ACC112 (cell line): Measurements from ENCODE around the gene VCAN.

Experiments used
- H2AFZ ChIP-seq: fragments of 200-600 bp; sonication (generic); one replicate; pipeline ENCODE4 v1.6.0; 2017; ENCODE audit warnings: antibody characterized with exemption, low read length; ENCODE audit not compliant: unreplicated experiment
- H3K27ac ChIP-seq: fragments of 200-600 bp; sonication (generic); 2 replicates; pipeline ENCODE4 v1.5.1; 2014; ENCODE audit warnings: low read depth, mild to moderate bottlenecking, antibody characterized with exemption, low read length, moderate library complexity
- H3K27me3 ChIP-seq: fragments of 200-600 bp; sonication (generic); 2 replicates; pipeline ENCODE4 v1.6.1; 2014; ENCODE audit warnings: mild to moderate bottlenecking, antibody characterized with exemption, low read length, moderate library complexity, mixed read lengths; ENCODE audit not compliant: insufficient read depth
- H3K36me3 ChIP-seq: fragments of 200-600 bp; sonication (generic); 2 replicates; pipeline ENCODE4 v1.6.1; 2016; ENCODE audit warnings: mild to moderate bottlenecking, antibody characterized with exemption, low read length, moderate library complexity, mixed read lengths; ENCODE audit not compliant: insufficient read depth
- H3K4me1 ChIP-seq: fragments of 200-600 bp; sonication (generic); one replicate; pipeline ENCODE4 v1.6.1; 2016; ENCODE audit warnings: low read length, mixed read lengths; ENCODE audit not compliant: insufficient read depth, unreplicated experiment, control insufficient read depth
- H3K4me3 ChIP-seq: fragments of 200-600 bp; sonication (generic); 2 replicates; pipeline ENCODE4 v1.5.1; 2014; ENCODE audit warnings: mild to moderate bottlenecking, low read depth, low read length
- H3K79me2 ChIP-seq: fragments of 200-600 bp; sonication (generic); one replicate; pipeline ENCODE4 v1.6.0; 2016; ENCODE audit warnings: low read length; ENCODE audit not compliant: control insufficient read depth, unreplicated experiment, insufficient read depth

VCAN gene

GRCh38 chr5:83547889-83548288 lies 76.3 kb downstream of the VCAN start:
- Histone ChIP-seq H3K4me3 (no peak overlapping the region), H3K27ac (no peak overlapping the region), H3K27me3 (no peaks in the 10 kb centered on the region), H3K36me3 (0 out of 2 replicates have a peak, but pooled peaks cover 7% of the 10 kb centered on the region), H3K4me1 (peaks cover 30% of the 10 kb centered on the region), H3K79me2 (no peaks in the 10 kb centered on the region), H2AFZ (no peak overlapping the region)

GRCh38 chr5:83548581-83548980 lies 77.0 kb downstream of the VCAN start:
- peaks cover 37% of the 10 kb centered on the region for H3K4me1 ChIP-seq
- no peak overlapping the region for H3K27ac ChIP-seq
- no peaks in the 10 kb centered on the region for H3K27me3 ChIP-seq
- 0 out of 2 replicates have a peak, but pooled peaks cover 7% of the 10 kb centered on the region for H3K36me3 ChIP-seq
- H2AFZ ChIP-seq = peak overlapping the region; percentile 66
- H3K79me2 ChIP-seq = no peaks in the 10 kb centered on the region
- H3K4me3 ChIP-seq = peak overlapping the region; percentile 53

GRCh38 chr5:83549076-83549475 lies 77.5 kb downstream of the VCAN start:
- Histone ChIP-seq H3K4me1 (peaks cover 42% of the 10 kb centered on the region), H3K79me2 (no peaks in the 10 kb centered on the region)

GRCh38 chr5:83549674-83550073 lies 78.1 kb downstream of the VCAN start:
- Histone ChIP-seq H3K36me3 (0 out of 2 replicates have a peak, but pooled peaks cover 7% of the 10 kb centered on the region), H2AFZ (no peak overlapping the region)

More at GRCh38 chr5:83549076-83549475, 77.5 kb downstream of the VCAN start:
- H3K27me3 ChIP-seq = no peaks in the 10 kb centered on the region
- peak overlapping the region; percentile 66 for H2AFZ ChIP-seq
- 0 out of 2 replicates have a peak, but pooled peaks cover 7% of the 10 kb centered on the region for H3K36me3 ChIP-seq
- H3K4me3 ChIP-seq = peak overlapping the region; percentile 53
- no peak overlapping the region; the same call in 1 of the 2 replicates for H3K27ac ChIP-seq

GRCh38 chr5:83551821-83552220 lies 80.3 kb downstream of the VCAN start:
- Histone ChIP-seq H3K27ac (peak overlapping the region; percentile 83), H3K36me3 (0 out of 2 replicates have a peak, but pooled peaks cover 7% of the 10 kb centered on the region), H3K79me2 (no peaks in the 10 kb centered on the region), H3K27me3 (no peaks in the 10 kb centered on the region), H3K4me1 (peaks cover 55% of the 10 kb centered on the region), H3K4me3 (no peak overlapping the region), H2AFZ (peak overlapping the region; percentile 43)

More at GRCh38 chr5:83549674-83550073, 78.1 kb downstream of the VCAN start:
- peak overlapping the region; percentile 53; the same call in 1 of the 2 replicates for H3K4me3 ChIP-seq
- H3K4me1 ChIP-seq = peaks cover 48% of the 10 kb centered on the region
- no peaks in the 10 kb centered on the region for H3K27me3 ChIP-seq
- H3K79me2 ChIP-seq = no peaks in the 10 kb centered on the region
- H3K27ac ChIP-seq = no peak overlapping the region

GRCh38 chr5:83552275-83552674 lies 80.7 kb downstream of the VCAN start:
- Histone ChIP-seq H3K27ac (peak overlapping the region; percentile 83), H3K36me3 (0 out of 2 replicates have a peak, but pooled peaks cover 3% of the 10 kb centered on the region), H3K27me3 (no peaks in the 10 kb centered on the region), H3K4me3 (no peak overlapping the region), H2AFZ (no peak overlapping the region), H3K79me2 (no peaks in the 10 kb centered on the region), H3K4me1 (peaks cover 55% of the 10 kb centered on the region)

- Histone ChIP-seq H2AFZ (peak overlapping the region; percentile 85), H3K27ac (peak overlapping the region; percentile 83), H3K4me1 (peaks cover 55% of the 10 kb centered on the region), H3K27me3 (no peaks in the 10 kb centered on the region), H3K4me3 (peak overlapping the region; percentile 2; the same call in 1 of the 2 replicates), H3K79me2 (no peaks in the 10 kb centered on the region), H3K36me3 (no peaks in the 10 kb centered on the region)
These were observed 81.5 kb downstream of the VCAN start for GRCh38 chr5:83553000-83553486.

- Histone ChIP-seq H2AFZ (no peak overlapping the region), H3K27ac (peak overlapping the region; percentile 83), H3K4me3 (no peak overlapping the region), H3K36me3 (no peaks in the 10 kb centered on the region), H3K27me3 (no peaks in the 10 kb centered on the region), H3K4me1 (peaks cover 45% of the 10 kb centered on the region), H3K79me2 (no peaks in the 10 kb centered on the region)
These were observed 82.6 kb downstream of the VCAN start for GRCh38 chr5:83554133-83554532.

- Histone ChIP-seq H3K27ac (peak overlapping the region; percentile 83), H3K4me1 (peaks cover 43% of the 10 kb centered on the region), H3K4me3 (no peak overlapping the region), H3K27me3 (no peaks in the 10 kb centered on the region), H3K79me2 (no peaks in the 10 kb centered on the region), H3K36me3 (no peaks in the 10 kb centered on the region), H2AFZ (no peak overlapping the region)
These were observed 83.1 kb downstream of the VCAN start for GRCh38 chr5:83554686-83555085.

- no peaks in the 10 kb centered on the region for H3K27me3 ChIP-seq
- no peak overlapping the region for H3K4me3 ChIP-seq
- no peaks in the 10 kb centered on the region for H3K36me3 ChIP-seq
- H3K79me2 ChIP-seq = no peaks in the 10 kb centered on the region
- H3K4me1 ChIP-seq = peaks cover 41% of the 10 kb centered on the region
- H2AFZ ChIP-seq = no peak overlapping the region
- H3K27ac ChIP-seq = peak overlapping the region; percentile 83
These were observed 83.7 kb downstream of the VCAN start for GRCh38 chr5:83555263-83555662.

GRCh38 chr5:83556190-83556589 lies 84.6 kb downstream of the VCAN start:
- H2AFZ ChIP-seq = no peak overlapping the region
- H3K4me1 ChIP-seq = peaks cover 41% of the 10 kb centered on the region
- H3K36me3 ChIP-seq = no peaks in the 10 kb centered on the region
- no peaks in the 10 kb centered on the region for H3K27me3 ChIP-seq
- H3K4me3 ChIP-seq = no peak overlapping the region
- no peaks in the 10 kb centered on the region for H3K79me2 ChIP-seq
- no peak overlapping the region for H3K27ac ChIP-seq
